ENCODE data around the gene C1QL4. TPM values are rescaled to one million over a fixed set of nuclear protein-coding genes. Genes with fewer than 3 reads are reported as not detected.

Gene C1QL4
- total and polyA plus RNA-seq, 9 of the 15 experiments (the other 6 are each of a cell fraction or from before 2014, with no cell fraction given) = 0.08 to 2.1 (median 0.31) TPM

DNA sequence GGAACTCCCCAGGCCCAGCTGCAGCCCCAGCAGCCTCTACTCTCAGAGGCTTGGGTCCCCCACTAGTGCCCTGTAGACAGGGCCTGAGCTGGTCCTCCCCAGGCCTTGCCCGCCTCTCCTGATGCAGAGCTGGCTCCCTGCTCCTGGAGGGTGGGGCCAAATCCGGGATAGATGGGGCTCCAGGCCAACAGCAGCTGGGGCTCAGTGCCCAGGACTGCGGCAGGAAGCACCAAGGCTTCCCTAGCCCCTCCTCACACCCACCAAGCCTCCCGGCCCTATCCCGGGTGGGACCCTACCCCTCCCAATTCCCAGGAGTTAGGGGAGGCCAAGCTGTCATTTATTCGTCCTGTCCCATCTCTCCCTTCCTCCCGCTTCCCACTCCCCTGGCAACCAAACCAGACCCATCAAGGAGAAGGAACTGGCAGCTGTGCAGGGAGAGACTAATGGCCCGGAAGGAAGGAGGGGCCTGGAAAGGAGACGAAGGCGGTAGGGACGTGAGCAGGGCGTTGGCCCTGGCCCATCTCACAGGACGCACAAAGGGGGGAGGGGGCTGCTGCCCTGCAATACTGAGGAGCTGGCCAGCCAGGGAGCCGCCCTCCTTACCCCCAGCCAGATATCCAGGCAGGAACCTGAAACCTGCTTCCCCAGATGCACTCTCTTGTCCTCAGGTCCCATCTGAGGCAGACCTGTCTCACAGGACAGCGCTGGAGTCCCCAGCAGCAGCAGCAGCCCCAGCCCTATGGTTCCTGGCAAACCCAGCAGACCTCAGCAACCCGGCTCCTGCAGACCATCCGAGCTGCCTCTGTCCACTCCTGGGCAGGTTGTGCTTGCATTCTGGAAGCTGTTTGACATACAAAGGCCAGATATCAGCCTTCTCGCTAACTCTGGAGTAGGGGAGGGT is 43.7 kb downstream of the C1QL4 start:
- ChIA-PET CTCF (ENCODE audit: low intra/inter-chr PET ratio) (interaction anchor here (0.7 kb wide), 1 partner anchor 55 kb away, joined by 3 read pairs; no protein-coding TSS in a partner anchor), POLR2A (interaction anchor here (0.5 to 2.6 kb wide), 11 partner anchors 11 to 786 kb away, joined by 3 to 20 read pairs (median 3); partner anchors contain the start of gene TROAP)
- peaks cover 9% of the 10 kb centered on the region for H3K9me1 ChIP-seq (ENCODE audit: control insufficient read depth, insufficient read depth, low read length)
- H3K36me3 ChIP-seq (ENCODE audit: control insufficient read depth, insufficient read depth, low read length) = no peaks in the 10 kb centered on the region
- no peak overlapping the region for H3K4me2 ChIP-seq (ENCODE audit: insufficient read depth, low read length)
- no peaks in the 10 kb centered on the region for H3K79me2 ChIP-seq (ENCODE audit: control insufficient read depth, insufficient read depth, low read length)
- H3K27ac ChIP-seq (ENCODE audit: extremely low read depth, low read depth, low read length) = no peak overlapping the region
- intact Hi-C loops (cut with micrococcal nuclease) (no loop called here), in situ Hi-C loops (cut with MboI) (no loop called here)
- DNase-seq (ENCODE audit: extremely low read depth in 1 of 4, low spot score in 3 of 4) = no peak
- peaks cover 8 to 52% of the 10 kb centered on the region in 2 experiments; a peak in 4 of 5 replicates for H3K4me1 ChIP-seq (replicated peaks in 1 of 2; ENCODE audit: control insufficient read depth in 2 of 2, insufficient read depth in 2 of 2, low read length in 2 of 2)
- no TSS peak for BruUV-seq (replicated peaks)
- FAIRE-seq = no peak
- no peak for ATAC-seq
- H3K9ac ChIP-seq (ENCODE audit: insufficient read depth in 1 of 2, low read depth in 2 of 2, low read length in 2 of 2) = peak overlapping the region in 1 of 2 experiments; percentile 54; a peak in 2 of 4 replicates
- 0 out of 2 replicates have a peak, but pooled peaks have one; percentile 3 for TF ChIP-seq POLR2G (IDR thresholded peaks at IDR 0.05; ENCODE audit: low read depth, low read length)
- TF ChIP-seq, protein P1, sequence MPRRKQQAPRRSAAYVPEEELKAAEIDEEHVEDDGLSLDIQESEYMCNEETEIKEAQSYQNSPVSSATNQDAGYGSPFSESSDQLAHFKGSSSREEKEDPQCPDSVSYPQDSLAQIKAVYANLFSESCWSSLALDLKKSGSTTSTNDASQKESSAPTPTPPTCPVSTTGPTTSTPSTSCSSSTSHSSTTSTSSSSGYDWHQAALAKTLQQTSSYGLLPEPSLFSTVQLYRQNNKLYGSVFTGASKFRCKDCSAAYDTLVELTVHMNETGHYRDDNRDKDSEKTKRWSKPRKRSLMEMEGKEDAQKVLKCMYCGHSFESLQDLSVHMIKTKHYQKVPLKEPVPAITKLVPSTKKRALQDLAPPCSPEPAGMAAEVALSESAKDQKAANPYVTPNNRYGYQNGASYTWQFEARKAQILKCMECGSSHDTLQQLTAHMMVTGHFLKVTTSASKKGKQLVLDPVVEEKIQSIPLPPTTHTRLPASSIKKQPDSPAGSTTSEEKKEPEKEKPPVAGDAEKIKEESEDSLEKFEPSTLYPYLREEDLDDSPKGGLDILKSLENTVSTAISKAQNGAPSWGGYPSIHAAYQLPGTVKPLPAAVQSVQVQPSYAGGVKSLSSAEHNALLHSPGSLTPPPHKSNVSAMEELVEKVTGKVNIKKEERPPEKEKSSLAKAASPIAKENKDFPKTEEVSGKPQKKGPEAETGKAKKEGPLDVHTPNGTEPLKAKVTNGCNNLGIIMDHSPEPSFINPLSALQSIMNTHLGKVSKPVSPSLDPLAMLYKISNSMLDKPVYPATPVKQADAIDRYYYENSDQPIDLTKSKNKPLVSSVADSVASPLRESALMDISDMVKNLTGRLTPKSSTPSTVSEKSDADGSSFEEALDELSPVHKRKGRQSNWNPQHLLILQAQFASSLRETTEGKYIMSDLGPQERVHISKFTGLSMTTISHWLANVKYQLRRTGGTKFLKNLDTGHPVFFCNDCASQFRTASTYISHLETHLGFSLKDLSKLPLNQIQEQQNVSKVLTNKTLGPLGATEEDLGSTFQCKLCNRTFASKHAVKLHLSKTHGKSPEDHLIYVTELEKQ (CRISPR knock-in tag; IDR thresholded peaks at IDR 0.05) = no peak
- H4K20me1 ChIP-seq (replicated peaks; ENCODE audit: control insufficient read depth, insufficient read depth, low read length) = no peaks in the 10 kb centered on the region
- H2AFZ ChIP-seq (ENCODE audit: low read depth, low read length) = no peak overlapping the region
- no peak overlapping the region for H3K4me3 ChIP-seq
- H3K9me3 ChIP-seq (replicated peaks; ENCODE audit: control insufficient read depth, insufficient read depth, low read depth, low read length) = no peaks in the 10 kb centered on the region
- 23% methylated on average over 16 of the region's 18 CpGs for WGBS (ENCODE audit: insufficient coverage, low coverage, missing lambda C conversion rate)
- H3K27me3 ChIP-seq (ENCODE audit: control insufficient read depth in 2 of 2, insufficient read depth in 2 of 2, low read length in 2 of 2) = no peaks in the 10 kb centered on the region

Data from K562 (cell line).